HG03439 (cell line): ENCODE measurements around the gene NASP.

ENCODE experiments used
- ATAC-seq: cut with Tn5 transposase; IDR thresholded peaks from one replicate; pipeline ENCODE4 v1.9.1; 2021; ENCODE audit warnings: mild to moderate bottlenecking, moderate library complexity; ENCODE audit not compliant: unreplicated experiment

NASP gene, protein sequence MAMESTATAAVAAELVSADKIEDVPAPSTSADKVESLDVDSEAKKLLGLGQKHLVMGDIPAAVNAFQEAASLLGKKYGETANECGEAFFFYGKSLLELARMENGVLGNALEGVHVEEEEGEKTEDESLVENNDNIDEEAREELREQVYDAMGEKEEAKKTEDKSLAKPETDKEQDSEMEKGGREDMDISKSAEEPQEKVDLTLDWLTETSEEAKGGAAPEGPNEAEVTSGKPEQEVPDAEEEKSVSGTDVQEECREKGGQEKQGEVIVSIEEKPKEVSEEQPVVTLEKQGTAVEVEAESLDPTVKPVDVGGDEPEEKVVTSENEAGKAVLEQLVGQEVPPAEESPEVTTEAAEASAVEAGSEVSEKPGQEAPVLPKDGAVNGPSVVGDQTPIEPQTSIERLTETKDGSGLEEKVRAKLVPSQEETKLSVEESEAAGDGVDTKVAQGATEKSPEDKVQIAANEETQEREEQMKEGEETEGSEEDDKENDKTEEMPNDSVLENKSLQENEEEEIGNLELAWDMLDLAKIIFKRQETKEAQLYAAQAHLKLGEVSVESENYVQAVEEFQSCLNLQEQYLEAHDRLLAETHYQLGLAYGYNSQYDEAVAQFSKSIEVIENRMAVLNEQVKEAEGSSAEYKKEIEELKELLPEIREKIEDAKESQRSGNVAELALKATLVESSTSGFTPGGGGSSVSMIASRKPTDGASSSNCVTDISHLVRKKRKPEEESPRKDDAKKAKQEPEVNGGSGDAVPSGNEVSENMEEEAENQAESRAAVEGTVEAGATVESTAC

DNA sequence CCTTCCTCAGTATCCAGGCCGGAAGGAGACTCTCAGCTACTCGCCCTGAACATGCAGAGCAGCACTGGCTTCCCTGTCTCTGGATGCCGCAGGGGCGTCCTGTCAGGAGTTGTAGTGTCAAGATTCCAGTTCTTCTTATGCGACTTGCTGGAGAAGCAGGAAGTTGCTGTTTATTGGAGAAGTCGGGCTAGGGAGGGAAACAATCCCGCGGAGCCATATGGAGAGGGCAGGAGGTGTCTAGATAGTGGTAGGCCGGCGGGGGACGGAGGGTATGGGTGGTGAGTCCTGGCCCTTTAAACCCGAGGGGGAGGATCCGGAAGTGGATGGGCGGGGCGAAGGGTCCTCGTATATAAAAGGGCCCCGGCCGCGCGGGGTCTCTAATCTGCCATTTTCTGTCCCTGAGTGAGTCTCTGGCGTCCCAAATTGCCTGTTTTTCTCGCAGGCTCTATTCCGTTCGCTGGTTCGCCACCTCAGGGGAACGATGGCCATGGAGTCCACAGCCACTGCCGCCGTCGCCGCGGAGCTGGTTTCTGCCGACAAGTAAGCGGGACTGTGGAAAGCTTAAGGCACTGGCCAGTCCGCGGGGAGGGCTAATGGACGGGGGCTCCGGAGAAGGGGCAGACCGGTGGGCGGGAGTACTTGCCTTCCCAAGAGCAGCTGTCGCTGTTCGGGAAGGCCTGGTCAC is at the start of gene NASP:
Gene NASP (plus strand): TSS at position 376 of the 685 bp plus-strand sequence. CDS start 106 bp downstream, at position 482.
- ATAC-seq, result peak; percentile 53

DNA sequence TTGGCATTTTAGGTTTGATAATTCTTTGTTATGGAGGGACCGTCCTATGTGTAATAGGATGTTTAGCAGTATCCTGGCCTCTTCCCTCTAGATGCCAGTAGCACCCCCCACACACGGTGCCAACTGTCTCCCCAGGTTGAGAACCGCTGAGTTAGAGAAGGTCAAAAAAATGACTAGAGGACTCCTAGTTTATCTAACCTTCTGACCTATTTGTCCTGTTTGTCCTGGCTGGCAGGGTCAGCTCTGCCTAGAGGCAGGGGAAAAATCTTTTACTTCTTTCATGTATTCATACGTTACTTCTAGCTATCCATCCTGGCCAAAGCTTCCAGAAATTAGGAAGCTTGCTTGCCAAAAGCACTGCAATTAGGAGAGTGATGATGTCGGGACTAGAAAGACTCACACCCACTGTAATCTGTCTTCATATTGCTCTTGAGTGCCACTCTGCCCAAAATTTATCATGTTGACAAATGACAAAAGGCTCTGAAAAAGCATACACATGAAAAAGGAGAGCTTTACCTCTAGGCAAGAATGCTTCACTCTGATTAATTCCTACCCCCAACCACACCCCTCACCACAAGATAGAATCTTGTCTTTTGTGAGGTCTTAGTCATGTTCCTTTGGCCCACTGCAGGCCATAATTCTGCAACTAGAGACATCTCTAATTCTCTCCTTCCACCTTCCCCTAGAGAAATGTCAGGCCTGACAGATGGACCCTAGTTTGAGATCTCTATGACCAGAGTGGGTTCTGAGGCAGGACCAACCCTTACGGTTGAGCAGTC is 47.7 kb upstream of the NASP start:
- ATAC-seq, result no peak

DNA sequence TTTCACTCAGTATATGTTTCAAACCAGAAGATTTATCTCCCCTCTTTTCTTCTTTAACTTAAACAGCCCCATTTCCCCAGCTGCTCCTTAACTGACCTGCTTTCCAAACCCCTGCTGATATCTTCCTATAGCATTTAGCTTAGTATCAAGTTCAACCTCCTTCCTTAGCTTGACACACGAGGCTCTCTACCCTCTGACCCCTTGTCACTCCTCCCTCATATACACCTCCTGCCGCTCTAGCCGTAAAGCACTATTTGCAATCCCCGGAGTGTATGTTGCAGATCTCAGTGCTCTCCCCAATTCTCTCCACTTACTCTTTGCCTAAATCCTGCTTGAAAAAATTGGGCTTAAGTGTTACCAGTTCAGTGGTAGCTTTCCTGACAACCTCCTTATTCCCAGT is 47.0 kb upstream of the NASP start:
- no peak for ATAC-seq

DNA sequence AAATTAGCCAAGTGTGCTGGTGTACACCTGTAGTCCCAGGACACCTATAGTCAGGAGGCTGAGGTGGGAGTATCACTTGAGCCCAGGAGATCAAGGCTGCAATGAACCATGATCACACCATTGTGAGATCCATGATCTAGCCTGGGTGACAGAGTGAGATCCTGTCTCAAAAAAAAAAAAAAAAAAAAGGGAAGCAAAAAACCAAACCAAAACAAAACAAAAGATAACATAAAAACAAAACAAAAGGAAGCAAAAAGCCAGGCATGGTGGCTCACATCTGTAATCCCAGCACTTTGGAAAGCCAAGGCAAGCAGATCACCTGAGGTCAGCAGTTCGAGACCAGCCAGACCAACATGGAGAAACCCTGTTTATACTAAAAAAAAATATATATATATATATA is 42.6 kb upstream of the NASP start:
- no peak for ATAC-seq

DNA sequence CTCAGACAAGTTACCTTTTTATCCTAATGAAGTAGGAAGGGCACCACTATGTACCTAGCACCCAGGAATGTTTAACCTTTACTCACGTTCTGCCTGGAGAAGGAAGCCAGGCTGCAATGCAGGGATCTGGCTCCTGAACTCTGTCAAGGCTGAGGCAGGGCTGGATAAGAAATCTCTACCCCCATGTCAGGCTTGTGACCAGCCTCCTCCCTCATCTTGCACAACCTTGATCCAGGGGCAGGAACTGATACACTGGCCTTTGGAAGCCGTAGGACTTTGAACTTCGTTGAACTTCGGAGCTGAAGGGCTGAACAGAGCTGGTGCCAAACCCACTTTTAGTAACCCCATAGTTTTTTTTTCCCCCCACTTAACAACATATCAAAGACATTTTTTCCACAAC is 41.2 kb upstream of the NASP start:
- ATAC-seq, result no peak

DNA sequence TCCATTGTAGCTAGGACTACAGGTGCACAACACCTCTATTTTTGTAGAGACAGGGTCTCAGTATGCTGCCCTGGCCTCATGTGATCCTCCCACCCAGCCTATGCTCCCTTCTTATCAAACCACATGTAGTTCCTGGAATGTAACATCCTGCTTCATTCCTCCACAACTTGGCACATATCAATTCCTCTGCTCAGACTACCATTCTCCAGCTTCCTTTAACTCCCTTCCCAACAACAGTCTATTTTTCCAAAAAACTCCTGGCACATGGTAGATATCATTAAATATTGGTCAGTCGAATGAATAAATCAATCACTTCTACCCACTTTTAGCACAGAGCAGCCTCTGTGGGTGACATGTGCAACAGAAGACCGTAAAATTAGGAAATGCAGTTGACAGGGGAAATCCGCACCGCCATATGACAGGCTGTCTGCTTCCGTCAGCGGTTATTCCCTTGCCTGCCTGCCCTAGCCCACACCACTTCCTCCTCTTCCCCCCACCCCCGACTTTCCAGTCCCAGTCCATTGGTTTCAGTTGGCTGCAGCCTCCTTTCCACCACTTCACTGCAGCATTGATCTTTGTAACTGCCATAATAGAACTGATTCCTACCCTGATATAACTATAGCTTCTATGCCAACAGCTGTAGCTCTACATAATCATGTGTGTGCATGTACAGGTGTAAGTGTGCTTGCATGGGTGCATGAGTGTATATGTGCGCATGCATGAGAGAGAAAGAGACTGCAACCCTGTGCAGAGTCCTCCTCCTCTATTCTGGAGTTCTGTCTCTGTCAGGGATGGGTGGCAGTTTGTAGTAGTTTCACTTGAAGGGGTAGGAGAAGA is 40.0 kb upstream of the NASP start:
- ATAC-seq, result peak; percentile 45

DNA sequence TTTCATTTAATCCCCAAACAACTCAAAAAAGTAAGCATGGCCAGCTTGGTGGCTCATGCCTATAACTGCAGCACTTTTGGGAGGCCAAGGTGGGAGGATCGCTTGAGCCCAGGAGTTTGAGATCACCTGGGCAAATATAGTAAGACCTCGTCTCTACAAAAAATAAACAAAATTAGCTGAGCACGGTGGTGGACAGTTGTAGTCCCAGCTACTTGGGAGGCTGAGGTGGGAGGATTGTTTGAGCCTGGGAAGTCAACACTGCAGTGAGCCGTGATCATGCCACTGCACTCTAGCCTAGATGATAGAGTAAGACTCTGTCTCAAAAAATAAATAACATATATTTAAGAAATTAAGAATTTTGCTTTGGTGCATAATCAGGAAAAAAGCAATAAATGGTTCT is 39.3 kb upstream of the NASP start:
- ATAC-seq, result no peak

DNA sequence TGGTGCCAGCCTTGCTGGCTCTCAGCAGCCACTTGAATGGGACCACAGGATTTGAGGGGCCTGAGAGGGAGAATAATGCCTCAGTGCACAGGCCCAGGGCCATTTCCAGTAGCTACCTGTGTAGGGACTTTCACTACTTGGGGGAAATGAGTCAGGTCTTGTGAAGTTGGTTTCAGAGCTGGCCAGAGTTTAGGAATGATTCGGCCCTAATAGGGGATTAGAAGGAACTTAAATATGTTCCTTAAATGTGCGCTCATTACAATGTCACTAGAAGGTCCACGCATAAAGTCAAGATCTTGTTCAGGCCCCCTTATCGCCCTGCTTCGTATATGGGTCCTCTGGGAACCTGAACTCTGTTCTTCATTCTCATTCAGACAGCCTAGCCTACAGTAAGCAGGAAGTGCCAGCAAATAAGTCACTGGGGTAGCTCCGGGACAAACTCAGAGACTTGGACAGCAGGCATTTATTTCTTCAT is 38.8 kb upstream of the NASP start:
- ATAC-seq, result no peak

DNA sequence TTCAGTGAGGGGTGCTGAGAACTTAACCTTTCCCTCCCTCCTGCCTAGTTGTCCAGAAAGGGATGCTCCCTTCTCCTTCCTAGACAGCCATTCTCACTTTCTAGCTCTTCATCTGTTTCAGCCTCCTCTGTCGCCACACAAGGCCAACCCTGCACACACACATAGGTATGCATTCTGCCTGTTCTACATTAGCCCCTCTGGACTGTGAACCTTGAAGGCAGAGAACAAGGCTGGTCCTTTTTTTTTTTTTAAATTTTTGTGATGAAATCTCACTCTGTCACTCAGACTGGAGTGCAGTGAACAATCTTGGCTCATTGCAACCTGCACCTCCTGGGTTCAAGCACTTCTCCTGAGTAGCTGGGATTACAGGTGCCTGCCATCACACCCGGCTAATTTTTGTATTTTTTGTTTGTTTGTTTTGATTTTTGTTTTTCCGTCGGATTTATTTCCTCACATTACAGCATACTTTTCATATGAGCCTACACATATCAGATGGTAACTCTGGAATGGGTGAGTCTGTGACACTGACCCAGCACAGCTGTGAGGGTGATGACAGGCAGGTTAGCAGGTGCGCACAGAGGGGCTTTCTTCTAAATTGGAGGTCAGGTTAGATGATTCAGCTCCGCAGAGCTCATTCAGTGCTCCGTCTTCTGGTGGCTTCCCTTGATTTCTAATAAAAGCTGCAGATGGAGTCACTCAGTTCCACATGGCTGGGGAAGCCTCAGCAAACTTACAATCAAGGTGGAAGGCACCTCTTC is 38.1 kb upstream of the NASP start:
- no peak for ATAC-seq

DNA sequence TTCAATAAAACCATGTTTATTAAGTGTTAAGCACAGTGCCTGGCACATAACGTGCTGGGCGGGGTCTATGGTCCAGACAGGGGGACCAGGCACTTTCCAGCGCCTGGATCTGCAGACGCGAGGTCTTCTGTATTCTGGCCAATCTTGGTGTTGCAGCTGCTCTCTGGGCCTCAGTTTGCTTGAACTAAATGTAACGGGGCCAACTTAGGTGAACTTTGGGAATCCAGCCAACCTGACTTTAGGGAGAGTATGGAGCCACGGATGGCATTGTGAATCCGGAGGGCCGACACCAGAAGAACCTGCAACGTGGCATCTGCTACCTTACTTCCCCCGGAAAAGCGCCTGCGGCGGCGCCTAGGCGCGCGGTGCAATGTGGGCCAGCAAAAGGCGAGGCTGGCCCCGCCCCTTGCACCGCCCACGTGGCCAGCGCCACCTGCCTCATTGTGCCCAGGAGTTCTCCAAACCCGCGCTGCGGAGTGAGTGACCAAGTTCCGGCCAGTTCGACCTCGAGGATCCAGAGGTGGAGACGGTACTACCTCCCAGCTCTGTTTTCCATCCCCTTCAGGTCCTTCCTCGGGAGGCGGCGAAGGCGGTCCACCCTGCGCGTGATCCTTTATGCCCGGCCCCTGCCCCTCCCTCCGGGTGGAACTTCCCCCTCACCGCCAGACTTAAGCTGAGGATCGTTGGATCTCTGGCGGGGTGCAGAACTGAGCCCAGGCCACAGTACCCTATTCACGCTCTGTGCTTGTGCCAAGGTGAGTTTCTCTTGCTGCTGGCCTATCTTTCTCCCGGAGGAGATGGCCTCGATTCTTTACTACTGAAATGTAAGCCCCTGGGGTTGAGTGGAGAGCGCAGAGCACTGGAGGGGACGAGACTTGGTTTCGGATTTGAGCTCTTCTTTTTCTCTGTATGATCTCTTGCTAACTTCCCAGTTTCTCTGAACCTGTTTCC is 33.2 kb upstream of the NASP start, which contains the start of gene AKR1A1:
Gene AKR1A1 (plus strand): TSS at position 426 of the 951 bp plus-strand sequence. CDS start 10,969 bp downstream, outside the sequence.
- ATAC-seq, result peak; percentile 87

DNA sequence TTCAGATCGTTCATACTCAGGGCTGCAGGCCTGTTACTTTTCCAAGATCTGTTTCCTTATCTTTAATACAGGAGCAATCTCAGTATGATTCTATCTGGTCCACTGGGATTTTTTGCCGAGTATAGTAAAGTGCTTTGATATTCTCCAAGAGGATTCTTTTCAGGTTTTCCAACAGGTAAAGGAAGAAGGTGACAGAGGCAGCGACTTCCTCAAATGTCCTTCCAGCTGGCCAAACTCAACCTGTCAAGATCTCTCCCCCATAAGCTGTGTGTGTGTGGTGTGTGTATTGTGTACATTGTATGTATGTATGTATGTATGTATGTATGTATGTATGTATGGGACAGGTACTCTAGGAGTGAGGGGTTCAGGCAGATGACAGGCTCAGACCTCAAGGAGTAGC is 32.2 kb upstream of the NASP start:
- ATAC-seq, result no peak

DNA sequence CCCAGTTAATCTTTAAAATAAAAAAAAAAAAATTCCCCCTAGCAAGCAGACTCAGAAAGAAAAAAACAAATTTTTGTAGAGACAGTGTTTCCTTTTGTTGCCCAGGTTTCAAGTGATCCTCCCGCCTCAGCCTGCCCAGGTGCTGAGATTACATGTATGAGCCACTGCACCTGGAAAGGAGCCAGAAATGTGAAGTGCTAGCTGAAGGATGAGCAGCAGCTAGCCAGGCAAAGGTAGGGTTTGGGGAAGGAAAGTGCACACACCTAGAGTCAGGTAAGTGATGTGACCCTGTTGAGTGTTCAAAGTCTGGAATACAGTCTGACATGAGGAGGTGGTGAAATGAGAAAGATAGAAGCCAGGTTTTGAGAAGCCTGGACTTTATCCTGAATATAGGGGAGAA is 31.5 kb upstream of the NASP start:
- ATAC-seq, result no peak

DNA sequence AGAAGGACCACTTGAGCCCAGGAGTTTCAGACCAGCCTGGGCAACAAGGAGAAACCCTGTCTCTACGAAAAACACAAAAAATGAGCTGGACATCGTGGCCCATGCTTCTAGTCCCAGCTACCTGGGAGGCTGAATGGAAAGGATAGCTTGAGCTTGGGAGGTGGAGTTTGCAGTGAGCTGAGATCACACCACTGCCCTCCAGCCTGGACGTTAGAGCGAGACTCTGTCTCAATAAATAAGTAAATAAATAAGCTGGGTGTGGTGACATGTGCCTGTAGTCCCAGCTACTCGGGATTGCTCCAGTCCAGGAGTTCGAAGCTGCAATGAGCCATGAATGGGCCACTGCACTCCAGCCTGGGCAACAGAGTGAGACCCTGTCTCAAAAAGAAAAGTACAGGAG is 29.6 kb upstream of the NASP start:
- ATAC-seq, result no peak

DNA sequence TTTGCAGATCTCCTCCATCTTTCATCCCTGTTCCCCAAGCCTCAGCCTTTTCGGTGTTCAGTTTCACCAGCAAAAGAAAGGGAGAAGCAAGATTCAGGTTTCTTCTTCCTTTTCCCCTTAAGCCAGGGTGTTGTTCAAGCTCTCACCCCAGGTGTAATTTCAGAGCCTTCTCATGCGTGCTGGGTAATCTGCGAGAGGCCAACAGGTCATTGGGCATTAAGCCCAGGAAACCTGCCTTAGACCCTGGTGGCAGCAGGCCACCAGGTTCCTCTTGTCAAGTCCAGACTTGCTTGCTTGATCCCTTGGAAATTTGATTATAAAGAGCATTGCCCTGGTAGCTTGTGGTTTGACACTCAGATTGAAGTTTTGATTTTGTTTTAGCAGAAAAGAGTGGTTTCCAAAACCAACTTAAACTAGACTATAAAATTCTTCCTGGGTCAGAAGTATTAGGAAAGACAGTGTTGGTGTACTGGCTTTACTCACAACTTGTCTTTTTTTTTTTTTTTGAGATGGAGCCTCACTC is 26.4 kb upstream of the NASP start:
- ATAC-seq, result no peak

DNA sequence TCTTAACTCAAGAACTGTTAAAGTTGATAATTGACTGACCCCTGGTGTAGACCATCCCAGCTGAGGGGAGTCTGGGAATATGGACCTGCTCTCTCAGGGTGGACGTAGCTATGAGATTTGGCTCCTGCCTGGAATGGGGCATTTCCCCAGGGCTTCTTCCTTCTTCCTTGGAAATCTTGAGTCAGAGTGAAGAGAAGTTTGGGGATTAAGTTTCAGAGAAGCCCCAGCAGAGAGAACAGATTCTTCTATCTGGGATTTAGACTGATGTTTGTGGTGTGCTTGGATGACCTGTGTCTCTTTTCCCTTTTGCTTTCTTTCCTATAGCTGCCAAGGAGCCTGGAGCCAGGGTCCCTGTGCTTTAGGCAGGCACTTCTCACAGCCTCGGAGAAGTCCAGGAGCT is 20.0 kb upstream of the NASP start:
- no peak for ATAC-seq

DNA sequence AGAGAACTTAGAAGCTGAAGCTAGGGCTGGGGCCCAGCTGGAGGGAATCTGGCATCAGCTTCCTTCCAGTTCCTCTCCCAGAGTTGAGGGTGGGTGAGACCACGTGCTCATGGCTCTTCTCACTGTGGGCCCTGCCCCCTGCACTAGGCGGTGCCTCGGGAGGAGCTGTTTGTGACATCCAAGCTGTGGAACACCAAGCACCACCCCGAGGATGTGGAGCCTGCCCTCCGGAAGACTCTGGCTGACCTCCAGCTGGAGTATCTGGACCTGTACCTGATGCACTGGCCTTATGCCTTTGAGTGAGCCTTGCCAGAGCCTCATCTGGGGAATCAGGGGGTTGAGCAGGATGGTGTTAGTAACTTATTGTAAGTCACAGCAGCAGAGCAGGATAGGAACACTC is 17.1 kb upstream of the NASP start:
- ATAC-seq, result no peak

DNA sequence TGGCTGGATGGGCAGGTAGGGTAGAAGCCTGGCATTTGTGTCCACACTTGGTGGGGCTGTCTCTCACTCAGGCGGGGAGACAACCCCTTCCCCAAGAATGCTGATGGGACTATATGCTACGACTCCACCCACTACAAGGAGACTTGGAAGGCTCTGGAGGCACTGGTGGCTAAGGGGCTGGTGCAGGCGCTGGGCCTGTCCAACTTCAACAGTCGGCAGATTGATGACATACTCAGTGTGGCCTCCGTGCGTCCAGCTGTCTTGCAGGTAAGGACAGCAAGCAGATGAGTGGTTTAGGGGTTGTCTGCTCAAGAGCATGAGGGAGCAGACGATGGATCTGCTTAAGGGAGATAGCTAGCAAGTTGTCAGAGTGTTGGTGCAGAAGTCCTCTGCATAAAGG is 15.9 kb upstream of the NASP start:
- ATAC-seq, result no peak

DNA sequence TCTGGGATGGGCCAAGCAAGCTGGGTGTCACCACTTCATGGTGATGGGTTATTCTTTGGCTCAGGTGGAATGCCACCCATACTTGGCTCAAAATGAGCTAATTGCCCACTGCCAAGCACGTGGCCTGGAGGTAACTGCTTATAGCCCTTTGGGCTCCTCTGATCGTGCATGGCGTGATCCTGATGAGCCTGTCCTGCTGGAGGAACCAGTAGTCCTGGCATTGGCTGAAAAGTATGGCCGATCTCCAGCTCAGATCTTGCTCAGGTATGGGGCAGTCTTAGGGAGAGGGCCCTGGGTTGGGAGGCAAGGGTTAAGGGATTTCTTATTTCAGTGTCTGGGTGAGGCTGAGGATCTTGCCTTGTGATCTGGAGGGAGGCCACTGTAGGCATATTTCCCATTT is 15.4 kb upstream of the NASP start:
- ATAC-seq, result no peak
